ENCODE data around the gene PCP2.

DNA sequence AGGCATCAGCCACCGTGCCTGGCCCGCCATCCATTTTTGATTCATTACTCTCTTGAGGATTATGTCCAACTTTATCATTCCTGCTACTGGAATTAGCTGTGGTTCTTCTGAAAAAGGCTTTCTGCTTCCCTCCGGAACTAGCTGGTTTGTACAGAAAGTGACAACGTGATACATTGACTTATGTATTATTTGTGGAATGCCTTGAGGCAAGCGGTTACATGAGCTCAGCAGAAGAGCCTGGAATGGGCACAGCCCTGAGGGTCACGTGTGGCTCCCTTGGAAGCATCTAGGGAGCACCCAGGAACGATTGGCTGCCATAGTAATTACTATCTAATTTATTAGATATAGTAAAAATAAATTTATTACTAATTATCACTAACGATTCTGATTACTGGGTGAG is 20.9 kb upstream of the PCP2 start:
- no peak for TF ChIP-seq EZH2phosphoT487 (IDR thresholded peaks at IDR 0.05; ENCODE audit: low read depth, severe bottlenecking, unreplicated experiment)
- no peak for TF ChIP-seq CTCF (IDR thresholded peaks at IDR 0.05; ENCODE audit: poor library complexity)
- TF ChIP-seq EZH2 (IDR thresholded peaks at IDR 0.05; ENCODE audit: borderline replicate concordance) = no peak
